ENCODE measurements around the gene STEEP1.

STEEP1 gene

GRCh38 chrX:119489212-119490074 is 75.8 kb downstream of the STEEP1 start:
- Histone ChIP-seq H3K27ac (replicated peaks) (no peak overlapping the region), H3K4me3 (replicated peaks; ENCODE audit: insufficient read depth, low read length) (no peak overlapping the region), H3K27me3 (ENCODE audit: insufficient read depth, poor library complexity, severe bottlenecking) (no peaks in the 10 kb centered on the region)
- TF ChIP-seq, protein P1, sequence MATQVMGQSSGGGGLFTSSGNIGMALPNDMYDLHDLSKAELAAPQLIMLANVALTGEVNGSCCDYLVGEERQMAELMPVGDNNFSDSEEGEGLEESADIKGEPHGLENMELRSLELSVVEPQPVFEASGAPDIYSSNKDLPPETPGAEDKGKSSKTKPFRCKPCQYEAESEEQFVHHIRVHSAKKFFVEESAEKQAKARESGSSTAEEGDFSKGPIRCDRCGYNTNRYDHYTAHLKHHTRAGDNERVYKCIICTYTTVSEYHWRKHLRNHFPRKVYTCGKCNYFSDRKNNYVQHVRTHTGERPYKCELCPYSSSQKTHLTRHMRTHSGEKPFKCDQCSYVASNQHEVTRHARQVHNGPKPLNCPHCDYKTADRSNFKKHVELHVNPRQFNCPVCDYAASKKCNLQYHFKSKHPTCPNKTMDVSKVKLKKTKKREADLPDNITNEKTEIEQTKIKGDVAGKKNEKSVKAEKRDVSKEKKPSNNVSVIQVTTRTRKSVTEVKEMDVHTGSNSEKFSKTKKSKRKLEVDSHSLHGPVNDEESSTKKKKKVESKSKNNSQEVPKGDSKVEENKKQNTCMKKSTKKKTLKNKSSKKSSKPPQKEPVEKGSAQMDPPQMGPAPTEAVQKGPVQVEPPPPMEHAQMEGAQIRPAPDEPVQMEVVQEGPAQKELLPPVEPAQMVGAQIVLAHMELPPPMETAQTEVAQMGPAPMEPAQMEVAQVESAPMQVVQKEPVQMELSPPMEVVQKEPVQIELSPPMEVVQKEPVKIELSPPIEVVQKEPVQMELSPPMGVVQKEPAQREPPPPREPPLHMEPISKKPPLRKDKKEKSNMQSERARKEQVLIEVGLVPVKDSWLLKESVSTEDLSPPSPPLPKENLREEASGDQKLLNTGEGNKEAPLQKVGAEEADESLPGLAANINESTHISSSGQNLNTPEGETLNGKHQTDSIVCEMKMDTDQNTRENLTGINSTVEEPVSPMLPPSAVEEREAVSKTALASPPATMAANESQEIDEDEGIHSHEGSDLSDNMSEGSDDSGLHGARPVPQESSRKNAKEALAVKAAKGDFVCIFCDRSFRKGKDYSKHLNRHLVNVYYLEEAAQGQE (IDR thresholded peaks at IDR 0.05; ENCODE audit: insufficient replicate concordance, low read depth): no peak
- TF ChIP-seq, protein P2, sequence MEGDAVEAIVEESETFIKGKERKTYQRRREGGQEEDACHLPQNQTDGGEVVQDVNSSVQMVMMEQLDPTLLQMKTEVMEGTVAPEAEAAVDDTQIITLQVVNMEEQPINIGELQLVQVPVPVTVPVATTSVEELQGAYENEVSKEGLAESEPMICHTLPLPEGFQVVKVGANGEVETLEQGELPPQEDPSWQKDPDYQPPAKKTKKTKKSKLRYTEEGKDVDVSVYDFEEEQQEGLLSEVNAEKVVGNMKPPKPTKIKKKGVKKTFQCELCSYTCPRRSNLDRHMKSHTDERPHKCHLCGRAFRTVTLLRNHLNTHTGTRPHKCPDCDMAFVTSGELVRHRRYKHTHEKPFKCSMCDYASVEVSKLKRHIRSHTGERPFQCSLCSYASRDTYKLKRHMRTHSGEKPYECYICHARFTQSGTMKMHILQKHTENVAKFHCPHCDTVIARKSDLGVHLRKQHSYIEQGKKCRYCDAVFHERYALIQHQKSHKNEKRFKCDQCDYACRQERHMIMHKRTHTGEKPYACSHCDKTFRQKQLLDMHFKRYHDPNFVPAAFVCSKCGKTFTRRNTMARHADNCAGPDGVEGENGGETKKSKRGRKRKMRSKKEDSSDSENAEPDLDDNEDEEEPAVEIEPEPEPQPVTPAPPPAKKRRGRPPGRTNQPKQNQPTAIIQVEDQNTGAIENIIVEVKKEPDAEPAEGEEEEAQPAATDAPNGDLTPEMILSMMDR (IDR thresholded peaks at IDR 0.05; ENCODE audit: insufficient read depth, low read length): no peak
- no peak for TF ChIP-seq SPI1 (IDR thresholded peaks at IDR 0.05; ENCODE audit: borderline replicate concordance, low read depth)
- no peak for TF ChIP-seq GABPA (IDR thresholded peaks at IDR 0.05; ENCODE audit: low read depth)
- TF ChIP-seq POLR2AphosphoS5 (IDR thresholded peaks at IDR 0.05; ENCODE audit: low read depth): no peak
- no peak for DNase-seq (ENCODE audit: low read depth in 1 of 2, low spot score in 1 of 2)

DNA sequence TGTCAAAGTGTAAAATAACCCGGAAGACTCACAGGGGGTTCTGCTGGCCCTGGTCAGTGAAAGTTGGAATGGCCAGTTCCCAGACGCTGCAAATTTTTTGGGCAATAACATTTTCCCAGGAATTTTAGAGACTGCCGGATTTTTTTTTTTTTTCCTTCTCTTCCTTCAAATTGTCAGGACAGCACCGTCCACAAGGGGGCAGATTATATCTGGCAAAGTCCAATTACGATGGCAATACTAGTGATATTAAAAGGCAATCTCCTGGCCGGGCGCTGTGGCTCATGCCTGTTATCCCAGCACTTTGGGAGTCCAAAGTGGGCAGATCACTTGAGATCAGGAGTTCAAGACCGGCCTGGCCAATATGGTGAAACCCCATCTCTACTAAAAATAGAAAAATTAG is 76.5 kb downstream of the STEEP1 start:
- no peak overlapping the region for H3K27ac ChIP-seq (replicated peaks)
- no peak overlapping the region for H3K4me3 ChIP-seq (replicated peaks; ENCODE audit: insufficient read depth, low read length)
- peak in 1 of 2 experiments; percentile 45 for DNase-seq (ENCODE audit: low read depth in 1 of 2, low spot score in 1 of 2)
- TF ChIP-seq, protein P2 (IDR thresholded peaks at IDR 0.05; ENCODE audit: insufficient read depth, low read length): peak; percentile 16
- TF ChIP-seq, protein P1 (IDR thresholded peaks at IDR 0.05; ENCODE audit: insufficient replicate concordance, low read depth): no peak
- H3K27me3 ChIP-seq (ENCODE audit: insufficient read depth, poor library complexity, severe bottlenecking): no peaks in the 10 kb centered on the region

Data from HL-60 (cell line).